ENCODE results near the gene RAB39B.

RAB39B gene

GRCh38 chrX:155242300-155242699 lies 22.0 kb downstream of the RAB39B start:
- Histone ChIP-seq H2AFZ (ENCODE audit: insufficient read depth, low read length, poor library complexity) (no peak overlapping the region), H2AK5ac (ENCODE audit: low read length) (no peak overlapping the region), H3K79me2 (ENCODE audit: control insufficient read depth, insufficient read depth, low read length, poor library complexity) (no peaks in the 10 kb centered on the region), H2BK120ac (ENCODE audit: insufficient read depth, low read length, poor library complexity) (no peak overlapping the region), H3K23ac (ENCODE audit: low read length) (no peak overlapping the region), H2BK12ac (ENCODE audit: low read length) (no peak overlapping the region), H3K79me1 (ENCODE audit: low read length) (no peaks in the 10 kb centered on the region), H3K9ac (ENCODE audit: low read length) (no peak overlapping the region), H3K9me3 (ENCODE audit: insufficient read depth, low read depth, low read length) (no peaks in the 10 kb centered on the region), H3K4me1 (ENCODE audit: control insufficient read depth in 1 of 2, insufficient read depth in 2 of 2, low read length in 2 of 2) (no peaks in the 10 kb centered on the region), H2BK5ac (ENCODE audit: low read depth, low read length, poor library complexity) (no peak overlapping the region), H4K12ac (ENCODE audit: low read depth, low read length) (no peak overlapping the region), H3K36me3 (ENCODE audit: control insufficient read depth in 1 of 2, insufficient read depth in 2 of 2, low read length in 2 of 2) (peaks cover 2 to 10% of the 10 kb centered on the region in 2 experiments), H3K14ac (ENCODE audit: low read length) (no peak overlapping the region), H3K4ac (ENCODE audit: low read depth, low read length) (no peak overlapping the region), H3K4me2 (ENCODE audit: low read length) (no peak overlapping the region), H4K8ac (ENCODE audit: low read depth, low read length) (no peak overlapping the region), H3K4me3 (ENCODE audit: low read depth, low read length) (no peak overlapping the region), H3K27ac (ENCODE audit: low read depth, low read length) (no peak overlapping the region), H3K27me3 (ENCODE audit: insufficient read depth, low read length) (no peaks in the 10 kb centered on the region), H3K18ac (ENCODE audit: low read length) (no peak overlapping the region), H4K91ac (ENCODE audit: low read depth, low read length) (no peak overlapping the region)
- DNase-seq = no peak
- WGBS (ENCODE audit: extremely low coverage, insufficient coverage, insufficient read length) = no CpG with 5 or more reads among the region's 5 CpGs

- Histone ChIP-seq H3K4me3 (ENCODE audit: low read depth, low read length) (no peak overlapping the region), H3K79me1 (ENCODE audit: low read length) (no peaks in the 10 kb centered on the region), H4K91ac (ENCODE audit: low read depth, low read length) (no peak overlapping the region), H3K9ac (ENCODE audit: low read length) (no peak overlapping the region), H2BK120ac (ENCODE audit: insufficient read depth, low read length, poor library complexity) (no peak overlapping the region), H3K79me2 (ENCODE audit: control insufficient read depth, insufficient read depth, low read length, poor library complexity) (no peaks in the 10 kb centered on the region), H4K8ac (ENCODE audit: low read depth, low read length) (no peak overlapping the region), H3K36me3 (ENCODE audit: control insufficient read depth in 1 of 2, insufficient read depth in 2 of 2, low read length in 2 of 2) (peaks cover 2 to 16% of the 10 kb centered on the region in 2 experiments), H2BK12ac (ENCODE audit: low read length) (no peak overlapping the region), H2AK5ac (ENCODE audit: low read length) (no peak overlapping the region), H3K4me1 (ENCODE audit: control insufficient read depth in 1 of 2, insufficient read depth in 2 of 2, low read length in 2 of 2) (no peaks in the 10 kb centered on the region), H2BK5ac (ENCODE audit: low read depth, low read length, poor library complexity) (no peak overlapping the region), H3K27ac (ENCODE audit: low read depth, low read length) (no peak overlapping the region), H3K23ac (ENCODE audit: low read length) (no peak overlapping the region), H3K4me2 (ENCODE audit: low read length) (no peak overlapping the region), H3K27me3 (ENCODE audit: insufficient read depth, low read length) (no peaks in the 10 kb centered on the region), H2AFZ (ENCODE audit: insufficient read depth, low read length, poor library complexity) (no peak overlapping the region), H3K14ac (ENCODE audit: low read length) (no peak overlapping the region), H3K9me3 (ENCODE audit: insufficient read depth, low read depth, low read length) (no peaks in the 10 kb centered on the region), H3K18ac (ENCODE audit: low read length) (no peak overlapping the region), H4K12ac (ENCODE audit: low read depth, low read length) (no peak overlapping the region), H3K4ac (ENCODE audit: low read depth, low read length) (no peak overlapping the region)
- no CpG with 5 or more reads among the region's 5 CpGs for WGBS (ENCODE audit: extremely low coverage, insufficient coverage, insufficient read length)
- no peak for DNase-seq
Observed at GRCh38 chrX:155237719-155238118, 26.6 kb downstream of the RAB39B start.

DNA sequence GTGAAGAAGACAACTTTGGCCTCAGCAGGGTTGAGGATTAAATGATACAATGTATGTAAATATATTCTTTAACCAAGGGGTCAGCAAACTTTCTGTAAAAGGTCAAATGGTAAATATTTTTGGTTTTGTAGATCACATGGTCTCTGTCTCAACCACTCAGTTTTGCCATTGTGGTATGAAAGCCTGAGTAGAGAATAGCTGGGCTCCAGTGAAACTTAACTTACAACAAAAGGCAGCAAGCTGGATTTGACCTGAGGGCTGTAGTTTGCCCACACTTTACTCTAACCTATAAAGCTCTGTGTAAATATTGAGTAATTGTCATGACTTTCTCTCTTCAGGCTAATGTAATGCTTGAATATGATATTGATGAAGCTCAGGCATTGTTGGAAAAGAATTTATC lies 28.4 kb downstream of the RAB39B start:
- Histone ChIP-seq H4K8ac (ENCODE audit: low read depth, low read length) (no peak overlapping the region), H3K9me3 (ENCODE audit: insufficient read depth, low read depth, low read length) (no peaks in the 10 kb centered on the region), H4K12ac (ENCODE audit: low read depth, low read length) (no peak overlapping the region), H2BK120ac (ENCODE audit: insufficient read depth, low read length, poor library complexity) (no peak overlapping the region), H3K27ac (ENCODE audit: low read depth, low read length) (no peak overlapping the region), H3K79me2 (ENCODE audit: control insufficient read depth, insufficient read depth, low read length, poor library complexity) (no peaks in the 10 kb centered on the region), H2BK12ac (ENCODE audit: low read length) (no peak overlapping the region), H3K9ac (ENCODE audit: low read length) (no peak overlapping the region), H3K18ac (ENCODE audit: low read length) (no peak overlapping the region), H3K4me3 (ENCODE audit: low read depth, low read length) (no peak overlapping the region), H3K36me3 (ENCODE audit: control insufficient read depth in 1 of 2, insufficient read depth in 2 of 2, low read length in 2 of 2) (peaks cover 3 to 18% of the 10 kb centered on the region in 2 experiments), H2AK5ac (ENCODE audit: low read length) (no peak overlapping the region), H3K23ac (ENCODE audit: low read length) (no peak overlapping the region), H4K91ac (ENCODE audit: low read depth, low read length) (no peak overlapping the region), H3K4me2 (ENCODE audit: low read length) (no peak overlapping the region), H3K79me1 (ENCODE audit: low read length) (no peaks in the 10 kb centered on the region), H3K4ac (ENCODE audit: low read depth, low read length) (no peak overlapping the region), H3K14ac (ENCODE audit: low read length) (no peak overlapping the region), H2BK5ac (ENCODE audit: low read depth, low read length, poor library complexity) (no peak overlapping the region), H3K27me3 (ENCODE audit: insufficient read depth, low read length) (no peaks in the 10 kb centered on the region), H2AFZ (ENCODE audit: insufficient read depth, low read length, poor library complexity) (no peak overlapping the region), H3K4me1 (ENCODE audit: control insufficient read depth in 1 of 2, insufficient read depth in 2 of 2, low read length in 2 of 2) (no peaks in the 10 kb centered on the region)
- no peak for DNase-seq

- Histone ChIP-seq H2BK12ac (ENCODE audit: low read length) (no peak overlapping the region), H3K36me3 (ENCODE audit: control insufficient read depth in 1 of 2, insufficient read depth in 2 of 2, low read length in 2 of 2) (peaks cover 4 to 13% of the 10 kb centered on the region in 2 experiments), H4K12ac (ENCODE audit: low read depth, low read length) (no peak overlapping the region), H4K91ac (ENCODE audit: low read depth, low read length) (no peak overlapping the region), H3K18ac (ENCODE audit: low read length) (no peak overlapping the region), H3K79me1 (ENCODE audit: low read length) (no peaks in the 10 kb centered on the region), H3K14ac (ENCODE audit: low read length) (no peak overlapping the region), H3K4me2 (ENCODE audit: low read length) (no peak overlapping the region), H3K9me3 (ENCODE audit: insufficient read depth, low read depth, low read length) (no peaks in the 10 kb centered on the region), H3K4ac (ENCODE audit: low read depth, low read length) (no peak overlapping the region), H3K23ac (ENCODE audit: low read length) (no peak overlapping the region), H3K4me3 (ENCODE audit: low read depth, low read length) (no peak overlapping the region), H3K79me2 (ENCODE audit: control insufficient read depth, insufficient read depth, low read length, poor library complexity) (no peaks in the 10 kb centered on the region), H2BK5ac (ENCODE audit: low read depth, low read length, poor library complexity) (no peak overlapping the region), H3K9ac (ENCODE audit: low read length) (no peak overlapping the region), H2AFZ (ENCODE audit: insufficient read depth, low read length, poor library complexity) (no peak overlapping the region), H3K27me3 (ENCODE audit: insufficient read depth, low read length) (no peaks in the 10 kb centered on the region), H2BK120ac (ENCODE audit: insufficient read depth, low read length, poor library complexity) (no peak overlapping the region), H4K8ac (ENCODE audit: low read depth, low read length) (no peak overlapping the region), H3K27ac (ENCODE audit: low read depth, low read length) (no peak overlapping the region), H3K4me1 (ENCODE audit: control insufficient read depth in 1 of 2, insufficient read depth in 2 of 2, low read length in 2 of 2) (no peaks in the 10 kb centered on the region), H2AK5ac (ENCODE audit: low read length) (no peak overlapping the region)
- DNase-seq = no peak
Observed at GRCh38 chrX:155231163-155231562, 33.1 kb downstream of the RAB39B start.

GRCh38 chrX:155225774-155226173 lies 38.5 kb downstream of the RAB39B start:
- no peak overlapping the region for H4K91ac ChIP-seq (ENCODE audit: low read depth, low read length)
- no peak overlapping the region for H3K4me2 ChIP-seq (ENCODE audit: low read length)
- H4K8ac ChIP-seq (ENCODE audit: low read depth, low read length) = no peak overlapping the region
- no peak overlapping the region for H3K4me3 ChIP-seq (ENCODE audit: low read depth, low read length)
- H4K12ac ChIP-seq (ENCODE audit: low read depth, low read length) = no peak overlapping the region
- no peak overlapping the region for H3K4ac ChIP-seq (ENCODE audit: low read depth, low read length)
- H3K27ac ChIP-seq (ENCODE audit: low read depth, low read length) = no peak overlapping the region
- H3K14ac ChIP-seq (ENCODE audit: low read length) = no peak overlapping the region
- no CpG with 5 or more reads among the region's 3 CpGs for WGBS (ENCODE audit: extremely low coverage, insufficient coverage, insufficient read length)
- no peaks in the 10 kb centered on the region for H3K79me2 ChIP-seq (ENCODE audit: control insufficient read depth, insufficient read depth, low read length, poor library complexity)
- no peak overlapping the region for H3K23ac ChIP-seq (ENCODE audit: low read length)
- no peak overlapping the region for H2BK12ac ChIP-seq (ENCODE audit: low read length)
- H2AFZ ChIP-seq (ENCODE audit: insufficient read depth, low read length, poor library complexity) = no peak overlapping the region
- no peaks in the 10 kb centered on the region for H3K9me3 ChIP-seq (ENCODE audit: insufficient read depth, low read depth, low read length)
- H3K27me3 ChIP-seq (ENCODE audit: insufficient read depth, low read length) = no peaks in the 10 kb centered on the region
- H3K18ac ChIP-seq (ENCODE audit: low read length) = no peak overlapping the region
- H3K79me1 ChIP-seq (ENCODE audit: low read length) = no peaks in the 10 kb centered on the region
- no peak overlapping the region for H3K9ac ChIP-seq (ENCODE audit: low read length)
- H2BK120ac ChIP-seq (ENCODE audit: insufficient read depth, low read length, poor library complexity) = no peak overlapping the region
- no peak overlapping the region for H2AK5ac ChIP-seq (ENCODE audit: low read length)
- no peak for DNase-seq
- H2BK5ac ChIP-seq (ENCODE audit: low read depth, low read length, poor library complexity) = no peak overlapping the region
- peaks cover 13 to 17% of the 10 kb centered on the region in 2 experiments for H3K36me3 ChIP-seq (ENCODE audit: control insufficient read depth in 1 of 2, insufficient read depth in 2 of 2, low read length in 2 of 2)
- H3K4me1 ChIP-seq (ENCODE audit: control insufficient read depth in 1 of 2, insufficient read depth in 2 of 2, low read length in 2 of 2) = no peaks in the 10 kb centered on the region
